ENCODE data around the gene NOL6. TPM values are rescaled to one million over a fixed set of nuclear protein-coding genes. Genes with fewer than 3 reads are reported as not detected.

The NOL6 gene
- total RNA-seq, 6 experiments from 2014 or later: 57.9 to 69.2 (median 62.2) TPM

DNA sequence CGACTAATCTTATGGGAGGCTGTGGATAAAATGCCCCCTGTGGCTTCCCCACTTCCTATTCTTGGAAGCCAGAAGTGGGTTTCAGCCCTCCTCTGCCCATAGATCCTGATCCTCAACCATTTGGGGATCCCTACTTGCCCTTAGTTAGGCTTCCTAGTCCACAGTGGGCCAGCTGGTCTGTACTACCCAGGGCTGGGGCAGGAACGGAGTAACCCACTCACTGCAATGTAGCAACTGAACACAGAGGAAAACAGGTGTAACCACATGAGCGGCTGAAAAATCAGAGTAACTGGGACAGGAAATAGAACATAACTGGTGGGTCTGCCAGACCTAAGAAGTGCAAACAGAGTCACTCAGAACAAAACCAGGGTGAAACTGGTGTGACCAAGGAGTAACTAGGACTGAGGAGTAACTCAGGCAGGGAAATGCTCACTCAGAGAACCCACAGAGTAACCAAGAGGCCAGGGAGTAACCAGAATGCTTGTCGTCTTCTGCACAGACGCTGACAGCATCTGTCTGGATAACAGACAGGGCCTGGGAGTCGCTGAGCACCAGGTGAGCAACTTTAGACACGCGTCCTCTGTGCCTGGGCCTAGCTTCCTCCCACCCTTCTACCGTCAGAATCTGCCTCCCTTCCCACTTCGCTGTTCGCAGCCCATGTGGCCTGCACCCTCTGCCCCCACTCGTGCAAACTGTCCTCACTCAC is 27.3 kb downstream of the NOL6 start:
- Mint-ChIP-seq H3K36me3 (ENCODE audit: low read depth) (no peaks in the 10 kb centered on the region), H3K27ac (no peak overlapping the region; the same call in 1 of the 2 replicates), H3K4me1 (ENCODE audit: low read depth) (peaks cover 18% of the 10 kb centered on the region), H3K9me3 (no peaks in the 10 kb centered on the region), H3K27me3 (ENCODE audit: insufficient read depth) (peaks cover 15% of the 10 kb centered on the region), H3K4me3 (no peak overlapping the region; the same call in 1 of the 2 replicates)
- TF ChIP-seq, protein P1, sequence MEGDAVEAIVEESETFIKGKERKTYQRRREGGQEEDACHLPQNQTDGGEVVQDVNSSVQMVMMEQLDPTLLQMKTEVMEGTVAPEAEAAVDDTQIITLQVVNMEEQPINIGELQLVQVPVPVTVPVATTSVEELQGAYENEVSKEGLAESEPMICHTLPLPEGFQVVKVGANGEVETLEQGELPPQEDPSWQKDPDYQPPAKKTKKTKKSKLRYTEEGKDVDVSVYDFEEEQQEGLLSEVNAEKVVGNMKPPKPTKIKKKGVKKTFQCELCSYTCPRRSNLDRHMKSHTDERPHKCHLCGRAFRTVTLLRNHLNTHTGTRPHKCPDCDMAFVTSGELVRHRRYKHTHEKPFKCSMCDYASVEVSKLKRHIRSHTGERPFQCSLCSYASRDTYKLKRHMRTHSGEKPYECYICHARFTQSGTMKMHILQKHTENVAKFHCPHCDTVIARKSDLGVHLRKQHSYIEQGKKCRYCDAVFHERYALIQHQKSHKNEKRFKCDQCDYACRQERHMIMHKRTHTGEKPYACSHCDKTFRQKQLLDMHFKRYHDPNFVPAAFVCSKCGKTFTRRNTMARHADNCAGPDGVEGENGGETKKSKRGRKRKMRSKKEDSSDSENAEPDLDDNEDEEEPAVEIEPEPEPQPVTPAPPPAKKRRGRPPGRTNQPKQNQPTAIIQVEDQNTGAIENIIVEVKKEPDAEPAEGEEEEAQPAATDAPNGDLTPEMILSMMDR (IDR thresholded peaks at IDR 0.05): no peak
- DNase-seq: no peak

DNA sequence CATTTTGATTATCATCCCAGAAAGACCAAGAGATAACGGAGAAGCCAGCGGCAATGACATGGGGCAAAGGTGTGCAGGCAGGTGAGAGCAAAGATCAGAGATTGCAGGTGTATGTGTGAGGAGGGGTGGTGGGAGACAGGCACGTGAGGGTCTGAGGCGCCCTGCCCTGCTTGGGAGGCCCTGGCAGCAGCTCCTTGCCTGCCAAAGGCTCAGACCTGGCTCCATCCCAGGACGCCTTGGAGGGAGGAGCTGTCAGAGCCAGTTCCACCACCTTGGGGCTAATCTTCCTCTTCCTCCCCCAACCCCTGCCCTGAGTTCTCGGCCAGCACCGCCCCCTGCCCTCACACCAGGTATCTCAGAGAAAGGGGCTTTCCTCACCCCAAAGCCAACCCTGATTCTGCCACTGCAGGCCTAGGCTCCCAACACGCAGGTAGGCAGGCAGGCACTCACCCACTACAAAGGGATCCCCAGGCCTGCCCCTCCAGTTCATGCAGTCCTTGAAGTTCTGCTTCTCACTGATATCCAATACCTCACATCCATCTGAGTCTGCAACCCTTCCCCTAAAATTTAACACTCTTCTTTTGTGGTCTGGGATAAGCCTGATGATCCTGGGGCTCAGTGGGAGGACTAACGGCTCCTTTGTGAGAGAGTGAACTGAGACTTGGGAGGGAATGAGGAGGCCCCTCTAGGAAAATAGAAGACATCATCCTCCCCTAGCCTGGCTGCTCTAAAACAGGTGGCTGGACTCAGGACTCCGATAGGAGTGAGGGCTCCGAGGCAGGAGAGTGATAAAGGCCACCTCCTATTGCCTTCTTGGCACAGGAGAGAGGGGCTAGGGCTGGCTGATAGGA is 28.1 kb downstream of the NOL6 start:
- H3K4me3 Mint-ChIP-seq: no peak overlapping the region
- no peaks in the 10 kb centered on the region for H3K36me3 Mint-ChIP-seq (ENCODE audit: low read depth)
- no peak overlapping the region for H3K27ac Mint-ChIP-seq
- TF ChIP-seq, protein P1 (IDR thresholded peaks at IDR 0.05): no peak
- no peak for DNase-seq
- peaks cover 18% of the 10 kb centered on the region for H3K27me3 Mint-ChIP-seq (ENCODE audit: insufficient read depth)
- H3K9me3 Mint-ChIP-seq: no peaks in the 10 kb centered on the region
- H3K4me1 Mint-ChIP-seq (ENCODE audit: low read depth): peaks cover 18% of the 10 kb centered on the region

GRCh38 chr9:33443464-33444154 is 30.1 kb downstream of the NOL6 start:
- Mint-ChIP-seq H3K27ac (no peak overlapping the region), H3K27me3 (ENCODE audit: insufficient read depth) (peaks cover 18% of the 10 kb centered on the region), H3K9me3 (no peaks in the 10 kb centered on the region)

DNA sequence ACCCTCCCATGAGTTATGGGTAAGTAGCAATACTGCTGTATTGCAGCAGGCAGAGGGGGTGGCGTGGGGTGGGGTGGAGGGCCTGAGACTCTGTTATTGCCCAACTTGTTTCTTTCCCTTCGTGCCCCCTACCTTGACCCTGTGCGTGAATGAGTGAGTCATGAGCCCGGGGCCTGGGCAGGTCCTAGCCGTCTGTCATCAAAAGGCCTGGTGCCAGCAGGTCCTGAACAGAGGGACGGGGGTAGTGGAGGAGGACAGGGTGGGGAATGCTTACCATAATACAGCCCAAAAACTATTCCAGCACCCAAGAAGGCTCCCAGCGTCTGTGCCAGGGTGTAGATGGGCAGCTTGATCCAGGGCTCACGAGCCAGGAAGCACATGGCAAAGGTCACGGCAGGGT is 30.7 kb downstream of the NOL6 start:
- TF ChIP-seq, protein P1 (IDR thresholded peaks at IDR 0.05): no peak
- Mint-ChIP-seq H3K9me3 (no peaks in the 10 kb centered on the region), H3K36me3 (ENCODE audit: low read depth) (no peaks in the 10 kb centered on the region), H3K4me3 (no peak overlapping the region), H3K27me3 (ENCODE audit: insufficient read depth) (peaks cover 16% of the 10 kb centered on the region), H3K27ac (no peak overlapping the region), H3K4me1 (ENCODE audit: low read depth) (peaks cover 27% of the 10 kb centered on the region)
- no peak for DNase-seq

More at GRCh38 chr9:33443464-33444154, 30.1 kb downstream of the NOL6 start:
- H3K4me1 Mint-ChIP-seq (ENCODE audit: low read depth): peaks cover 29% of the 10 kb centered on the region
- TF ChIP-seq, protein P1 (IDR thresholded peaks at IDR 0.05): no peak
- H3K4me3 Mint-ChIP-seq: no peak overlapping the region
- no peak for DNase-seq
- H3K36me3 Mint-ChIP-seq (ENCODE audit: low read depth): no peaks in the 10 kb centered on the region

- DNase-seq: no peak
Measured at GRCh38 chr9:33442125-33442524, 31.6 kb downstream of the NOL6 start.

More at GRCh38 chr9:33442125-33442524, 31.6 kb downstream of the NOL6 start:
- Mint-ChIP-seq H3K4me3 (no peak overlapping the region), H3K27ac (no peak overlapping the region), H3K9me3 (no peaks in the 10 kb centered on the region), H3K4me1 (ENCODE audit: low read depth) (peaks cover 20% of the 10 kb centered on the region), H3K36me3 (ENCODE audit: low read depth) (no peaks in the 10 kb centered on the region), H3K27me3 (ENCODE audit: insufficient read depth) (peaks cover 12% of the 10 kb centered on the region)
- TF ChIP-seq, protein P1 (IDR thresholded peaks at IDR 0.05): no peak
